Esophagus muscularis mucosa (tissue), 4 donors: ENCODE results near the gene POLN. TPM values are rescaled to one million over a fixed set of nuclear protein-coding genes. Genes with fewer than 3 reads are reported as not detected.
"Not testable (repeated sequence)": the region's sequence is repeated elsewhere in the genome, so short reads cannot be mapped to it uniquely, and the experiment has no call there.

ENCODE experiments used
- DNase-seq: peaks from one replicate; pipeline ENCODE4 v3.0.0-alpha.2; 2017; ENCODE audit errors: extremely low spot score
- H3K27ac ChIP-seq, 4 donors: fragments of 200-600 bp; sonication (generic); replicated peaks in 1 of 4; 1 replicate in 3 of 4; 2 replicates in 1 of 4; pipeline ENCODE4 v1.5.1; 2016 to 2019; ENCODE audit warnings: mild to moderate bottlenecking in 1 of 4
- H3K27me3 ChIP-seq, 4 donors: fragments of 200-600 bp; sonication (generic); one replicate each; pipeline versions ENCODE4 v1.5.1 to v1.6.0; 2016 to 2019
- H3K36me3 ChIP-seq, 4 donors: fragments of 200-600 bp; sonication (generic); one replicate each; pipeline ENCODE4 v1.5.1; 2016 to 2019
- H3K4me1 ChIP-seq, 4 donors: fragments of 200-600 bp; sonication (generic); one replicate each; pipeline ENCODE4 v1.5.1; 2016 to 2019
- H3K4me3 ChIP-seq, 4 donors: fragments of 200-600 bp; sonication (generic); 1 replicate in 2 of 4; 2 replicates in 2 of 4; pipeline ENCODE4 v1.5.1; 2016 to 2019; ENCODE audit warnings: mild to moderate bottlenecking in 4 of 4, moderate library complexity in 1 of 4
- H3K9me3 ChIP-seq, 4 donors: fragments of 200-600 bp; sonication (generic); 1 replicate in 3 of 4; 2 replicates in 1 of 4; pipeline ENCODE4 v1.5.1; 2016 to 2019
- EP300 ChIP-seq: sonication (generic); formaldehyde crosslinking; IDR thresholded peaks from one replicate; pipeline ENCODE4 v1.6.1; 2017; ENCODE audit warnings: antibody characterized with exemption
- POLR2A ChIP-seq: fragments of 450-650 bp; IDR thresholded peaks from one replicate; pipeline ENCODE4 v1.6.1; 2017; ENCODE audit warnings: antibody characterized with exemption, moderate library complexity, mild to moderate bottlenecking, low read depth
- POLR2AphosphoS5 ChIP-seq, 2 donors: sonication (generic); formaldehyde crosslinking; IDR thresholded peaks; one replicate each; pipeline ENCODE4 v1.6.1; 2017; ENCODE audit warnings: antibody characterized with exemption in 2 of 2
- WGBS: methylation state at CpG from one replicate; pipeline ENCODE4 v1.1.5; 2018; 5-methylcytosine and 5-hydroxymethylcytosine counted together
- intact Hi-C: fragments of 100-400 bp; cut with DNase I; formaldehyde crosslinking; loops from one replicate; pipeline ENCODE4 v1.15.1; 2023
- total RNA-seq, 4 donors: library from RNA; depleted of rRNA; stranded (reverse); fragments of >200 nt; gene quantifications; one replicate each; pipeline versions ENCODE4 v1.1.0 to v1.2.1, GENCODE V29; 2016
- TF ChIP-seq, protein P1 (sequence below), 3 experiments: fragments of 200-600 bp in 2 of 3; fragments of 450-650 bp in 1 of 3; sonication (generic) in 2 of 3; IDR thresholded peaks; one replicate each; pipeline ENCODE4 v1.5.1; 2017 to 2019; ENCODE audit warnings: antibody characterized with exemption in 3 of 3, mild to moderate bottlenecking in 2 of 3, moderate library complexity in 1 of 3

Gene POLN
- total RNA-seq, 4 donors from 2014 or later: 1.2 to 3.3 (median 2.7) TPM

DNA sequence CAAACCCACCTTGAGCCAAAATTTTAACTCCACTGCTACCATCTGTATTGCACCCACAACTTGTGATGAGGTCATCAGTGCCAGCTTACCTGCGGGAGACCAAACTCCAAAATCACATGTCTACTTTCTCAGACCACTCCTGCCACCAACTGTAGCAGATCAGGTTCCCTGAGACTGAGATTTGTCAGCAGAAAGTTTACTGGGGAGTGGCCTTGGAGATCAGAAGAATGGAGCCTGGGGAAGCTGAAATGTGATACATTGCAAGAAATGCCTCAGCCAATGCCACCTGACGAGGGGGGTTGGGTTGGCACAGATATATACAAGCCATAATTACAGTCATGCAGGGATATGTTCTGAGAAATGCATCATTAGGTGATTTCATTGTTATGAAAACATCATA is 19.1 kb downstream of the POLN start:
- intact Hi-C loops: no loop called here
- DNase-seq: no peak
- H3K4me1 ChIP-seq: peaks cover 0 to 9% (median 2%) of the 10 kb centered on the region in 4 donors
- H3K4me3 ChIP-seq: no peak overlapping the region
- H3K27ac ChIP-seq: no peak overlapping the region
- no peak for TF ChIP-seq POLR2AphosphoS5 (IDR thresholded peaks at IDR 0.05)
- TF ChIP-seq, protein P1, sequence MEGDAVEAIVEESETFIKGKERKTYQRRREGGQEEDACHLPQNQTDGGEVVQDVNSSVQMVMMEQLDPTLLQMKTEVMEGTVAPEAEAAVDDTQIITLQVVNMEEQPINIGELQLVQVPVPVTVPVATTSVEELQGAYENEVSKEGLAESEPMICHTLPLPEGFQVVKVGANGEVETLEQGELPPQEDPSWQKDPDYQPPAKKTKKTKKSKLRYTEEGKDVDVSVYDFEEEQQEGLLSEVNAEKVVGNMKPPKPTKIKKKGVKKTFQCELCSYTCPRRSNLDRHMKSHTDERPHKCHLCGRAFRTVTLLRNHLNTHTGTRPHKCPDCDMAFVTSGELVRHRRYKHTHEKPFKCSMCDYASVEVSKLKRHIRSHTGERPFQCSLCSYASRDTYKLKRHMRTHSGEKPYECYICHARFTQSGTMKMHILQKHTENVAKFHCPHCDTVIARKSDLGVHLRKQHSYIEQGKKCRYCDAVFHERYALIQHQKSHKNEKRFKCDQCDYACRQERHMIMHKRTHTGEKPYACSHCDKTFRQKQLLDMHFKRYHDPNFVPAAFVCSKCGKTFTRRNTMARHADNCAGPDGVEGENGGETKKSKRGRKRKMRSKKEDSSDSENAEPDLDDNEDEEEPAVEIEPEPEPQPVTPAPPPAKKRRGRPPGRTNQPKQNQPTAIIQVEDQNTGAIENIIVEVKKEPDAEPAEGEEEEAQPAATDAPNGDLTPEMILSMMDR (IDR thresholded peaks at IDR 0.05): no peak
- no peak for TF ChIP-seq EP300
- no peak for TF ChIP-seq POLR2A
- no peaks in the 10 kb centered on the region for H3K27me3 ChIP-seq
- peaks cover 0 to 34% (median 15%) of the 10 kb centered on the region in 4 donors for H3K36me3 ChIP-seq
- H3K9me3 ChIP-seq: no peaks in the 10 kb centered on the region
- 96% methylated on average over 2 of the region's 2 CpGs for WGBS

DNA sequence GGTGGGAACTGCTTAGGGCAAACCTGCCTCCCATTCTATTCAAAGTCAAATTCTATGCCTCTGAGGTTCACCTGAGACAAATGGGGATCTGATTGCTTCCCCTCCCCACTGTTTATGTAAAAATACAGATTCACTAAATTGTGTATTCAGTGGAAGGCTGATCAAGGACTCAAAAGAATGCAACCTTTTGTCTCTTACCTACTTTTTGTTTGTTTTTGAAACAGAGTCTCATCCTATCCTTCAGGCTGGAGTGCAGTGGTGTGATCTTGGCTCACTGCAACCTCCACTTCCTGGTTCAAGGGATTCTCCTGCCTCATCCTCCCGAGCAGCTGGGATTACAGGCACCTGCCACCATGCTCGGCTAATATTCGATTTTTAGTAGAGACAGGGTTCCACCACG is 20.5 kb downstream of the POLN start:
- DNase-seq, H3K9me3 ChIP-seq, H3K27ac ChIP-seq, H3K4me1 ChIP-seq, H3K4me3 ChIP-seq, H3K27me3 ChIP-seq: not testable (repeated sequence)
- intact Hi-C loops: loop anchor here (2.0 kb wide), 1 partner anchor 241 kb away; no protein-coding TSS in a partner anchor
- WGBS: 65% methylated on average over 4 of the region's 4 CpGs
- peaks cover 0 to 25% (median 15%) of the 10 kb centered on the region in 4 donors for H3K36me3 ChIP-seq

DNA sequence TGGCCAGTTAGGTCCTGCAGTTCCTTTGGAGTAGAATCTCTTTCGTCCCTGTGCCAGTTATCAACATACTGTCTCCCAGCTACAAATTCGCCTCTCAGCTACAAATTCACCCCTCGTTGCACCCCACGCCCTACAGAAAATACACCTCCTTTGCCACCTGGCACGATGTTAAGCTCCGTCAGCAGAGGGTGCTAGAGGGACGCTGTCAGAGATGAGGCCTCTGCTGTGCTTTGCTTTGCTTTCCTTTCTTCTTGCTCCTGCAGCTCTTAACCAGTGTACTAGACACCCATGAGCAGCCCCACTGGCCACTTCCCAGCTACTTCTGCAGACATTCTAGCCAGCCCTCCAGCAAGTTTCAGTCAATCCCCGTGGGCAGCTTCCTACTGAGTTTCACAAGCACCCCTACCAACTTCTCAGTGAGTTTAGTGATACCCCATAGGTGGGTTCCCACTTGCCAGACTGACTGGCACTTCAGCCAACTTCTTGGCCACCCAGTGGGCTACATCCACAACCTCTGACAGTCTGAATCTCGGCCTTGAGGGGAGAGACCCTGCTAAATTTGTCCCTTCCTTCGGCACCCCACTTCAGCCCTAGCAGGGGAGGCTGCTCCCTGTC is 21.8 kb downstream of the POLN start:
- TF ChIP-seq POLR2AphosphoS5 (IDR thresholded peaks at IDR 0.05) (no peak), POLR2A (no peak), EP300 (no peak)
- TF ChIP-seq, protein P1 (IDR thresholded peaks at IDR 0.05): peak; percentile 72 to 82 (median 77)
- 9% methylated on average over 10 of the region's 10 CpGs for WGBS
- H3K36me3 ChIP-seq: peaks cover 0 to 20% (median 11%) of the 10 kb centered on the region in 4 donors
- H3K9me3 ChIP-seq: no peaks in the 10 kb centered on the region
- H3K4me3 ChIP-seq: no peak overlapping the region
- intact Hi-C loops: loop anchor here (2.0 kb wide), 1 partner anchor 243 kb away; no protein-coding TSS in a partner anchor
- peaks cover 0 to 9% (median 2%) of the 10 kb centered on the region in 4 donors for H3K4me1 ChIP-seq
- no peak overlapping the region for H3K27ac ChIP-seq
- DNase-seq: no peak
- no peaks in the 10 kb centered on the region for H3K27me3 ChIP-seq

DNA sequence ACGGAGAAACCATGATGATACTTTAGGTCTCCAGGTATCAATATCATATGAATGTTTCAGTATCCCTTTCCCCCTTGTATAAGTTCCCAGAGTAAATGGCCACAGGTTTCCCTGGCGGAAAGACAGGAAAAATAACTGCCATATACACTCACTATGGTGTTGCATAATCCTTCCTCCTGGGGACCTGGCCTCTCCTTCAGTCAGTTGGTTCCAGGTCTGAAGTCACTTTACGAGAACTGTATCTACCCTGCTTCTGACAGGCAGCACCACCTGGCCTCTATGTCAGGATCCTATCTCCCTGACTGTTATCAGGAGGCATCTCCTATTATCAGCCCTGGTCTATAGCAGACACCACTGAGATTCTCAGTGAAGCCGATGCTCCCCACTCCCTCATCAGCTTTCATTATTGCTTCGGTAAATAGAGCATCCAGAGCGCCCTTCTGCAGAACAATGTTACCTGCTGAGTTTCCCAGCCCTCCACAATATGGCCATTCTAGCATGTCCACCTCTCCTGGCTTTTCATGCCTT is 22.6 kb downstream of the POLN start:
- peaks cover 0 to 17% (median 11%) of the 10 kb centered on the region in 4 donors for H3K36me3 ChIP-seq
- H3K27me3 ChIP-seq: no peaks in the 10 kb centered on the region
- 89% methylated on average over 5 of the region's 6 CpGs for WGBS
- H3K4me3 ChIP-seq: no peak overlapping the region
- peaks cover 0 to 9% (median 2%) of the 10 kb centered on the region in 4 donors for H3K4me1 ChIP-seq
- DNase-seq: no peak
- no peaks in the 10 kb centered on the region for H3K9me3 ChIP-seq
- no peak overlapping the region for H3K27ac ChIP-seq
- intact Hi-C loops: no loop called here
- TF ChIP-seq, protein P1 (IDR thresholded peaks at IDR 0.05): no peak
- TF ChIP-seq POLR2AphosphoS5 (IDR thresholded peaks at IDR 0.05): no peak
- no peak for TF ChIP-seq POLR2A
- TF ChIP-seq EP300: no peak

DNA sequence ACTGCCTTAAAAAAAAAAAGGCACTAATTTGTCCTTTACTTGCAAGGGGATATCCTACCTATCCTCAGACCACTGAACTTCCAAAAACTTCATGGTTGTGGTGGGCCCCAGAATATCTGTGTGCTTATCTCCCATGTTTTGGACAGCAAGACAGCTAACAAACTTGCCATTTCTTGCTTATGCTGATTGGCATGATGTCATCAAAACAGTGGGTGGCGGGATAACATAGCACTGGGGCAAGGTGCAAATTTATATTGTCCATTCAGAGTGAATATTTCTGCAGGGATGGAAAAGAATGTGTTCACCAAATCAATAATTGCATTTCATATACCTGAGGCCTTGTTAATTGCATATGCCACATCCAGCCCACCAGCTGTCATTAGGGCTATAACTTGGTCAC is 23.5 kb downstream of the POLN start:
- no peak for DNase-seq
- Histone ChIP-seq H3K27me3 (no peaks in the 10 kb centered on the region), H3K4me3 (no peak overlapping the region), H3K9me3 (no peaks in the 10 kb centered on the region), H3K36me3 (peaks cover 0 to 13% (median 9%) of the 10 kb centered on the region in 4 donors), H3K4me1 (peaks cover 0 to 9% (median 2%) of the 10 kb centered on the region in 4 donors), H3K27ac (no peak overlapping the region)
- intact Hi-C loops: no loop called here
- 88% methylated on average over 1 of the region's 1 CpG for WGBS
- TF ChIP-seq, protein P1 (IDR thresholded peaks at IDR 0.05): no peak
- TF ChIP-seq POLR2AphosphoS5 (IDR thresholded peaks at IDR 0.05): no peak
- TF ChIP-seq POLR2A: no peak
- no peak for TF ChIP-seq EP300
